ENCODE results near the gene NTRK1. TPM values are rescaled to one million over a fixed set of nuclear protein-coding genes. Genes with fewer than 3 reads are reported as not detected.
A peak's percentile ranks its signal among the peaks of the same experiment; 100 is the strongest.

Gene NTRK1
- total RNA-seq, 4 donors from 2014 or later = 0.20 to 2.6 (median 0.64) TPM; not detected in 1

GRCh38 chr1:156851779-156852417 is 8.8 kb upstream of the NTRK1 start:
- no peak overlapping the region for H3K27ac ChIP-seq
- no peak for DNase-seq
- no peaks in the 10 kb centered on the region for H3K9me3 ChIP-seq
- in situ Hi-C loops (cut with MboI; ENCODE audit: low pct_ligation_motif_present in 1 of 4, low pct_unique_long_range_greater_than_20kb in 1 of 4, low sequenced_read_pairs in 3 of 4) (loop anchor here in 2 of 4 donors (25.0 kb wide), 1 partner anchor 165 kb away; the partner anchor contains the start of gene NES (in 2 of the 2)), intact Hi-C loops (cut with DNase I; ENCODE audit: low total_unique reads) (loop anchor here (10.0 kb wide), 1 partner anchor 157 kb away; no protein-coding TSS in a partner anchor)
- 57% methylated on average over 17 of the region's 17 CpGs; no CpG with 5 or more reads in 1 of the 2 donors for WGBS, 2 donors (ENCODE audit: low coverage in 1 of 2)
- H3K4me1 ChIP-seq = peaks cover 0 to 13% (median 0%) of the 10 kb centered on the region in 4 donors
- H3K27me3 ChIP-seq = peaks cover 40% of the 10 kb centered on the region
- no peaks in the 10 kb centered on the region for H3K36me3 ChIP-seq
- H3K4me3 ChIP-seq = no peak overlapping the region
- TF ChIP-seq POLR2AphosphoS5 (IDR thresholded peaks at IDR 0.05) (no peak), CTCF (IDR thresholded peaks at IDR 0.05) (no peak), POLR2A (IDR thresholded peaks at IDR 0.05) (no peak), EP300 (IDR thresholded peaks at IDR 0.05; ENCODE audit: low read depth) (no peak)

- Histone ChIP-seq H3K36me3 (no peaks in the 10 kb centered on the region), H3K4me3 (no peak overlapping the region), H3K9me3 (no peaks in the 10 kb centered on the region), H3K27me3 (peaks cover 39% of the 10 kb centered on the region), H3K27ac (no peak overlapping the region), H3K4me1 (peaks cover 0 to 13% (median 0%) of the 10 kb centered on the region in 4 donors)
- TF ChIP-seq POLR2AphosphoS5 (IDR thresholded peaks at IDR 0.05) (no peak), CTCF (IDR thresholded peaks at IDR 0.05) (no peak), POLR2A (IDR thresholded peaks at IDR 0.05) (no peak), EP300 (IDR thresholded peaks at IDR 0.05; ENCODE audit: low read depth) (no peak)
- WGBS, 2 donors (ENCODE audit: low coverage in 1 of 2) = 44% methylated on average over 8 of the region's 9 CpGs; no CpG with 5 or more reads in 1 of the 2 donors
- DNase-seq = peak; percentile 34
- in situ Hi-C loops (cut with MboI; ENCODE audit: low pct_ligation_motif_present in 1 of 4, low pct_unique_long_range_greater_than_20kb in 1 of 4, low sequenced_read_pairs in 3 of 4) = loop anchor here in 2 of 4 donors (25.0 kb wide), 1 partner anchor 165 kb away; the partner anchor contains the start of gene NES (in 2 of the 2)
- intact Hi-C loops (cut with DNase I; ENCODE audit: low total_unique reads) = loop anchor here (10.0 kb wide), 1 partner anchor 158 kb away; no protein-coding TSS in a partner anchor
Measured at GRCh38 chr1:156852418-156852874, 8.2 kb upstream of the NTRK1 start.

GRCh38 chr1:156853761-156854160 is 6.9 kb upstream of the NTRK1 start:
- H3K27me3 ChIP-seq = peaks cover 39% of the 10 kb centered on the region
- no peak overlapping the region for H3K27ac ChIP-seq
- WGBS, 2 donors (ENCODE audit: low coverage in 1 of 2) = 87 to 100% methylated on average over 3 to 19 of the region's 19 CpGs
- no peaks in the 10 kb centered on the region for H3K9me3 ChIP-seq
- TF ChIP-seq CTCF (IDR thresholded peaks at IDR 0.05) = no peak
- DNase-seq = no peak
- in situ Hi-C loops (cut with MboI; ENCODE audit: low pct_ligation_motif_present in 1 of 4, low pct_unique_long_range_greater_than_20kb in 1 of 4, low sequenced_read_pairs in 3 of 4) (loop anchor here in 2 of 4 donors (25.0 kb wide), 1 partner anchor 166 kb away; the partner anchor contains the start of gene NES (in 2 of the 2)), intact Hi-C loops (cut with DNase I; ENCODE audit: low total_unique reads) (loop anchor here (10.0 kb wide), 1 partner anchor 159 kb away; no protein-coding TSS in a partner anchor)
- H3K4me3 ChIP-seq = no peak overlapping the region
- H3K4me1 ChIP-seq = peaks cover 0 to 10% (median 2%) of the 10 kb centered on the region in 4 donors
- no peaks in the 10 kb centered on the region for H3K36me3 ChIP-seq

- peaks cover 39% of the 10 kb centered on the region for H3K27me3 ChIP-seq
- intact Hi-C loops (cut with DNase I; ENCODE audit: low total_unique reads) = loop anchor here (10.0 kb wide), 1 partner anchor 160 kb away; no protein-coding TSS in a partner anchor
- in situ Hi-C loops (cut with MboI; ENCODE audit: low pct_ligation_motif_present in 1 of 4, low pct_unique_long_range_greater_than_20kb in 1 of 4, low sequenced_read_pairs in 3 of 4) = loop anchor here in 2 of 4 donors (25.0 kb wide), 1 partner anchor 167 kb away; the partner anchor contains the start of gene NES (in 2 of the 2)
- H3K27ac ChIP-seq = no peak overlapping the region
- no peaks in the 10 kb centered on the region for H3K9me3 ChIP-seq
- no peak for DNase-seq
- 53 to 94% methylated on average over 2 to 3 of the region's 3 CpGs for WGBS, 2 donors (ENCODE audit: low coverage in 1 of 2)
- peaks cover 6 to 16% (median 10%) of the 10 kb centered on the region in 4 donors for H3K4me1 ChIP-seq
- H3K4me3 ChIP-seq = no peak overlapping the region
- TF ChIP-seq CTCF (IDR thresholded peaks at IDR 0.05) (no peak), EP300 (IDR thresholded peaks at IDR 0.05; ENCODE audit: low read depth) (no peak), POLR2AphosphoS5 (IDR thresholded peaks at IDR 0.05) (no peak), POLR2A (IDR thresholded peaks at IDR 0.05) (no peak)
- H3K36me3 ChIP-seq = no peaks in the 10 kb centered on the region
Measured at GRCh38 chr1:156854634-156855033, 6.0 kb upstream of the NTRK1 start.

All from transverse colon (tissue), 4 donors.